GOT3 (cell line): ENCODE data around the gene SLC6A15.

Source experiments
- DNase-seq: peaks from one replicate; lab custom pipeline; 2025; ENCODE audit warnings: mixed read lengths; lab: John Stamatoyannopoulos, UW

Gene SLC6A15

DNA sequence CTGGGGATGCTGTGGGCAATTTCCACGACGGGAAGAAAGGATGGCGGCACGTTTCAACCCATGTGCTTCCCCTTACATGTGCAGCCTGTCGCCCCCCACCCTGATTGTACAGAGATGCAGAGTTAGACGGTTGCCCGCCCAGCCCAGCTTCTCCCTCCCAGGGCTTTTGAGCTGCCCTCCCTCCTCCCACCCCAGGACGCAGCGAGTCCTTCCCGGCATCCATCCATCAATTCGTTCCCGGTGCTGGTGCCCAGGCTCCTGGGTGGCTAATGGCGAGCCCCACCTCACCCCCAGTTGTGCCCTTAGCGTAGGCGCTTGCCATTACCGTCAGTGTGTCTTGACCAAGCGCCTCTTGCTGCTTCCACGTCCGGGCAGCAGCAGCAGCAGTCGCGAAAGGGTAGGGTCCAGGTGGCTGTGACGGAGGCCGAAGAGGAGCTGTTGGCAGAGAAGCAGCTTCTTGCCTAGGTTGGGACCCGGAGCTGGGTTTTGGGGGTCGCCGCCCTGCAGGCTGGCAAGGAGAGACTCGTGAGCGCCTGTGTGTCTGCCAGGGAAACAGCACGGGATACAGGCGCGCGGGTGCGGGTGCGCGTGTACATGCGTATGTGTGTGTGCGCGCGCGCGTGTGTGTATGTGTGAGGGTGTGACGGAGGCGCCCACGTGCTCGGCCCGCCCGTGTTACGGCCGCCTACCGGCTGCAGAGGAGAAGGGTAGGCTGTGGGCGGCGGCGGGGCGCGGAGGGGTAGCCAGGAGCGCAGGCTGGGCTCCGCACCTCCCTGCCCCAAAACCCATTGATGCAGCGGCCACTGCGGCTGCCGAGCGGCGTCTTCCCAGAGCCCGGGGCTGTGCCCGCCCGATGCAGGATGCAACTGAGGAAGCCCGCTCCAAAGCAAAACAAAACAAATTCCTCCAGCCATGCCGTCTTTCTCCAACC lies at the start of gene SLC6A15:
Gene SLC6A15 (minus strand): TSS at position 602 of the 931 bp plus-strand sequence. CDS start 20,679 bp downstream, outside the sequence.
- peak; percentile 11 for DNase-seq

- no peak for DNase-seq
Observed at GRCh38 chr12:84960918-84961317, 48.3 kb upstream of the SLC6A15 start.

DNA sequence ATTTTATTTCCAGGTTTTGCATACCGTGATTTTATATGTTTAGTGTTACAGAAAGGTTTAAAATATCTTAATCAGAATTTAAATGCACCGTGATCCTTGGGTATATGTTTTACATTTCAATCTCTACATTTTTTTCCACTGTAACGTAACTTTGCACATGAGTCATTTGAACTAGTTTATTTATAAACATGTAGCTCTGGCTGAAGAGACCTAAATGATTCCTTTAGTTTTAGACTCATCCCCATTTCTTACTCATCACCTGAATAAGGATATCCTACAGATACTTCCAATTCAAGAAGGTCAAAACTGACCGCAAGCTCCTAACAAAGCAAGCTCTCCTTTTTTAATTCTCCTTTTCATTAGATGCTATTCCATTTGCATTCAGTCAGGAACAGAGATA lies 42.7 kb upstream of the SLC6A15 start:
- no peak for DNase-seq

DNA sequence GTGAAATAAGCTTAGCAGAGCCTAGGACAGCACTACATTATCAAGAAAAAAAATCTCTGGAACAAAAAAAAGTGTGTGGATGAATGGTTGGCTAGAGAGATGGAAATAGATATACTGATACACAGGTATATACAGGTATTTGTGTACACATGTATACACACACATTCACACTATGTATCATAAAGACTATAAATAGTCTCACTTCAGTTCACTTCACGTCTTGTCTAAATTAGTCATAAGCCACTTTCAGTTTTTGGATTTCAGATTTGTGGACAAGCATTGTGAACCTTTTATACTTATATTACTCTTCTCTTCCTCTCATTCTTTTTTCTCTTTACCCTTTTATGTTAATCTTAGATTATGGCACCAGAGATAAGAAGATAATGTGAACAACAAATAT lies 41.8 kb upstream of the SLC6A15 start:
- no peak for DNase-seq

DNA sequence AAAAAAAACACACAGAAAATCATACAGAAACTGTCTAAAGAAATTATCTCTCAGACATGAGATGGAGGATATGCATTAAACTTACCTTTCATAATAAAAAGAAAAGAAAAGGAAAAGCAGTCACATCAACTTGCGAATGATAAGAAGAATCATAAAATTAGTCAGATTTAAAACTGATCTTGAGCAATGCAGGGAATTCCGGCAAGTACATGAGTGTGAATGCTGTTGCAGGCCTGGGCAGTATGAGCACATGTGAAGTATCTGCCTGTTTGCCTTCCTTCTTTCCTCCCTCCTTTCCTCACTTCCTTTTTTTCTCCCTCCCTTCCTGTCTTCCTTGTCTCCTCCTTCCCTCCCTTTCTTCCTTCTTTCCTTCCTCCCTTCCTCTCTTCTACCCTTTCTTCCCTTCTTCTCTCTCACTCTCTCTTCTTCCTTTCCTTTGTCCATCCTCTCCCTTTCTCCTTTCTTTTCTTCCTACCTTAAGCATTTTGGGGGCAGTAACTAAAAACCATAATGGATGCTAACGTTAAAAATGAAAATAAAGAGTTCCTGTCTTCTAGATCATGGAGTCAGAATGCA lies 38.5 kb upstream of the SLC6A15 start:
- no peak for DNase-seq

DNA sequence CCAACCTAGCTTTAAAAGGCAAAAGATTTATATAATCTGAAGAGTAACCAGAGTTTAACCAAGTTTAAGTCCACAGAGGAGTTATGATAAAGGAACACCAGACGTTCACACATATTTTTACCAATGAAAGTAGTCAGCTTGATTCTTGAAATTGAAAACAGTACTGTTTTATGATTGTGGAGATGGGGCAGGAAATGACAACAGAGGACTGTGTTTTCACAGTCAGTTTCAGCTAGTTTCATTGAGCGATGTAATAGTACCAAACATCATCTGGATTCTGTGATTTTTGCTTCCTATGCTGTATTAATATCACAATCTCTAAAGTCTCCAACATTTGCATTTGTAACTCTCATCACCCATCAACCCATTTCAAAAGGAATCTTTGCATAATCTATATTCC lies 34.2 kb upstream of the SLC6A15 start:
- DNase-seq: no peak

DNA sequence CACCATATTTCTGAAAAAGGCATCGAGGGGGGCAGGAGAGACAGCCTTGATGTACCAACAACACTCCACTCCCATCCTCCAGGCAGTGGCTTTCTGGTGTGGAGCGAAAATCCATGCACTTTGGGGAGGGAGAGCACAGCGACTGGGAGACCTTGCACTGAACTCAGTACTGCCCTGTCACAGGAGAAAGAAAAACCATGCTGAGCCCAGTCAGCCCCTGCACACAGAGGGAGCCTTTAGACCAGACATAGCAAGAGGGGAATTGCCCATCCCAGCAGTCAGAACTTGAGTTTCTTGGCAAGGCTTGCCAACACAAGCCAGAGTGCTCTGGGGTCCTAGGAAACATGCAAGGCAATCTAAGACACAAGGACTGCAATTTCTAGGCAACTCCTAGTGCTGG lies 24.8 kb upstream of the SLC6A15 start:
- DNase-seq: no peak

GRCh38 chr12:84929501-84929900 lies 16.9 kb upstream of the SLC6A15 start:
- no peak for DNase-seq

GRCh38 chr12:84924981-84925380 lies 12.4 kb upstream of the SLC6A15 start:
- no peak for DNase-seq

GRCh38 chr12:84922693-84923092 lies 10.1 kb upstream of the SLC6A15 start:
- no peak for DNase-seq

- DNase-seq: no peak
Observed at GRCh38 chr12:84920331-84920730, 7.7 kb upstream of the SLC6A15 start.

GRCh38 chr12:84919271-84919670 lies 6.7 kb upstream of the SLC6A15 start:
- no peak for DNase-seq

DNA sequence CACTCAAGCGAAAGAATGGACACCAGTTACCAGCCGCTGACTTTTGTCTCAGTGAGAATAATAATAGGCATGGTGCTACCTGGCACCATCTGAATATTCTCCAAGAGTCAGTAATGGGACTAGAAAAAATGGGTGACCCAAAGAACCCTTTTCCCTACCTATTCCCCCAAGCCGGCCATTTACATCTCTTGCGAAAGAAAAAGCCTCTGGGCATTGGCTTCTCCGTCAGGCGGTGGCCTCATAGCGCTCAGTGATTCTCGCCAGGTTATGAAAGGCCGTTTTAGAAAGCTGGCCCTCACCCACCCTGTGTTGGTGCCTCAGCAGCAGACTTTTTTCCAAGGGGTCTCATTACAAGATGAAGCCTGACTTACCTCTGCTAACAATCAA lies 523 bp upstream of the SLC6A15 start:
- DNase-seq: no peak

GRCh38 chr12:84911271-84912197 lies 1.1 kb downstream of the SLC6A15 start:
- DNase-seq: no peak

- DNase-seq: no peak
Observed at GRCh38 chr12:84910549-84911241, 1.9 kb downstream of the SLC6A15 start.

- no peak for DNase-seq
Observed at GRCh38 chr12:84904051-84904450, 8.5 kb downstream of the SLC6A15 start.

GRCh38 chr12:84891106-84891838 lies 21.3 kb downstream of the SLC6A15 start:
- no peak for DNase-seq

DNA sequence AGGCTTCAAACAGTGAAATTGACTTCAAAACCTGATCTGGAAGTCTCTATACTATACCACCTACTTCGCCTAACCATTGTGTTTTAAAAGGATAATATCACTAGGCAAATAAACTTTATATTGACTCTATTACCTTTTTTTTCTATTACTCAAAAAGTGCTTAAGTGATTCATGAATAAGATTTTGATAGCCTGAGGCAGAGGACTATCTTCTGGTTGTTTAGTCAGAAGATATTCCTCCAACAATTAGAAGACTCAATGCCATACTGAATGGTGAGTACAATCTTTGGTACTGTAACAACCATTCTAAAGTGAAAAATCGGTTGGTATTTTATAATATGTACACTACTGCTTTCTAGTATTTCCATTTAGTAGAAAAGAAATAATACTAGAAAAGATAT lies 22.8 kb downstream of the SLC6A15 start:
- DNase-seq: no peak

- DNase-seq: no peak
Observed at GRCh38 chr12:84888861-84889260, 23.7 kb downstream of the SLC6A15 start.

- DNase-seq: no peak
Observed at GRCh38 chr12:84877340-84877739, 35.3 kb downstream of the SLC6A15 start.

DNA sequence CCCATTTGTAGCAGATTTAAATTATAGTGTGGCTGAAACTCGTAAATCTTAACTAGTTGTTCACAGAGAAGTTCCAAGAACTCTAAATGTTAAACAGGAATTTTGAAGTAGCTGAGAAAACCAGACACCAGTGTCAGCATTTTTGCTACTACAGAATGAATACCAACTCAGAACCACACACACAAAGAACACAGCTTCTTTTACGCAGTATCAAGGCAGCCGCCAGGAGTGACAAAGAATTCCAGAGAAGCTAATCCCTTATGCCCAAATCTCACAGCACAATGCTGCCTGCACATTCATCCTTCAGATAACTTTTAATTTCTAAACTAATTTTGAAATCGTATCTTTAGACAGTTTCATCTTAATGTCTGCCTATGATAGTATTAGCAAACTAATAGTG lies 37.4 kb downstream of the SLC6A15 start:
- no peak for DNase-seq
